ENCODE data around the gene LSS. TPM values are rescaled to one million over a fixed set of nuclear protein-coding genes. Genes with fewer than 3 reads are reported as not detected.

The LSS gene
- total RNA-seq, 1 donor from 2014 or later, result 26.7 TPM

GRCh38 chr21:46190491-46191131 is 38.0 kb downstream of the LSS start:
- H3K27ac ChIP-seq, result no peak overlapping the region
- H2AFZ ChIP-seq (replicated peaks), result no peak overlapping the region
- TF ChIP-seq CTCF (IDR thresholded peaks at IDR 0.05) (no peak), EZH2 (IDR thresholded peaks at IDR 0.05) (no peak), EZH2phosphoT487 (IDR thresholded peaks at IDR 0.05) (no peak)
- H3K79me2 ChIP-seq (ENCODE audit: low read depth), result no peaks in the 10 kb centered on the region
- H3K27me3 ChIP-seq, result no peaks in the 10 kb centered on the region
- H3K27ac Mint-ChIP-seq, result no peak overlapping the region
- no peak overlapping the region for H3K9ac ChIP-seq
- H3K9me3 Mint-ChIP-seq, result no peaks in the 10 kb centered on the region
- peaks cover 2% of the 10 kb centered on the region for H3K27me3 Mint-ChIP-seq (ENCODE audit: insufficient read depth, low read depth)
- H3K9me3 ChIP-seq (ENCODE audit: low read depth), result no peaks in the 10 kb centered on the region
- peaks cover 5% of the 10 kb centered on the region for H3F3A ChIP-seq (ENCODE audit: low read depth)
- H3K4me1 Mint-ChIP-seq, result peaks cover 43% of the 10 kb centered on the region
- H3K36me3 Mint-ChIP-seq, result peaks cover 25% of the 10 kb centered on the region
- DNase-seq (ENCODE audit: low spot score), result no peak
- H4K20me1 ChIP-seq (ENCODE audit: low read depth), result no peaks in the 10 kb centered on the region
- no peaks in the 10 kb centered on the region for H3K36me3 ChIP-seq
- H3K4me3 Mint-ChIP-seq, result peak overlapping the region; percentile 18
- H3K4me1 ChIP-seq, result peaks cover 8% of the 10 kb centered on the region
- no peak overlapping the region for H3K4me3 ChIP-seq
- H3K4me2 ChIP-seq, result no peak overlapping the region

GRCh38 chr21:46189959-46190490 is 38.5 kb downstream of the LSS start:
- Histone ChIP-seq H3K4me1 (peaks cover 14% of the 10 kb centered on the region), H3K9me3 (ENCODE audit: low read depth) (no peaks in the 10 kb centered on the region), H4K20me1 (ENCODE audit: low read depth) (no peaks in the 10 kb centered on the region), H3K79me2 (ENCODE audit: low read depth) (no peaks in the 10 kb centered on the region), H2AFZ (replicated peaks) (no peak overlapping the region), H3F3A (ENCODE audit: low read depth) (peaks cover 8% of the 10 kb centered on the region), H3K4me2 (no peak overlapping the region), H3K27me3 (no peaks in the 10 kb centered on the region), H3K9ac (no peak overlapping the region), H3K36me3 (no peaks in the 10 kb centered on the region), H3K27ac (no peak overlapping the region), H3K4me3 (no peak overlapping the region)
- H3K27ac Mint-ChIP-seq, result no peak overlapping the region
- TF ChIP-seq CTCF (IDR thresholded peaks at IDR 0.05), result no peak
- no peak for TF ChIP-seq EZH2phosphoT487 (IDR thresholded peaks at IDR 0.05)
- TF ChIP-seq EZH2 (IDR thresholded peaks at IDR 0.05), result no peak
- DNase-seq (ENCODE audit: low spot score), result no peak
- no peaks in the 10 kb centered on the region for H3K9me3 Mint-ChIP-seq
- H3K4me3 Mint-ChIP-seq, result no peak overlapping the region
- H3K4me1 Mint-ChIP-seq, result peaks cover 49% of the 10 kb centered on the region
- peaks cover 21% of the 10 kb centered on the region for H3K36me3 Mint-ChIP-seq
- peaks cover 2% of the 10 kb centered on the region for H3K27me3 Mint-ChIP-seq (ENCODE audit: insufficient read depth, low read depth)

DNA sequence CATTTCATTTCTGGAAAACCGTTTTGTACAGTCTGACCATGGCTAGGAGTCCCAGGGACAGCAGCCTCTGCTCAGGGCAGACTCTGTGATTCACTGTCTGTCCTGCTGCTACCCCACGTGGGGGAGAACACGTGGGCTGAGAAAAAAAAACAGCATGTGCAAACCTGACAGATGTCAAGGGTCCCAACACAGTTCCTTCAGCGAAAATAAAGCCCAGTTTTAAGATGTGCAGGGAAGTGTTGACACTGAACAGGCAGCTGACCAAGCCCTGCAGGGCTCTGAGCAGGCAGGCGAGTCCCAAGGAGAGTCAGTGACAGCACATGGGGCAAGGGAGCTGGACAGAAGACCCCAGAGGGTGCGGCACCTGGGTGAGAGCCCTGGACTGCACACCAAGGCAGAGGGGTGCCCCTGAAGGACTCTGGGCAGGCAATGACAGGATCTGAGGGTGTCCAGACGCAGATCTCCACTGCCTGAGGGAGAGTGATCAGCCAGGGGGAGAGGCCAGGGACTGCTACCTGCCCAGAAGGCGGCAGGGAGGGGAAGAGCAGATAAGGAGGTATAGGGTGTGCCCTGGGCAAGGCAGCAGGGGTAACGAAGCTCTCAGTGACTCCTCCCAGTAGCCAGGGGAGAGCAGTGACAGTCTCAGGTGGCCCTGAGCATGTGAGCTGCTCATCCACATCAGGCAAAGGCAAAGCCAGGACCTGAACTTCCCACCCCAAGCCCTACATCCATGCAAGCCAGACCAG is 39.2 kb downstream of the LSS start:
- H3K9me3 ChIP-seq (ENCODE audit: low read depth), result no peaks in the 10 kb centered on the region
- H2AFZ ChIP-seq (replicated peaks), result no peak overlapping the region
- peaks cover 2% of the 10 kb centered on the region for H3K27me3 Mint-ChIP-seq (ENCODE audit: insufficient read depth, low read depth)
- no peaks in the 10 kb centered on the region for H4K20me1 ChIP-seq (ENCODE audit: low read depth)
- no peaks in the 10 kb centered on the region for H3K79me2 ChIP-seq (ENCODE audit: low read depth)
- H3K4me1 ChIP-seq, result peaks cover 14% of the 10 kb centered on the region
- peaks cover 19% of the 10 kb centered on the region for H3K36me3 Mint-ChIP-seq
- H3K4me2 ChIP-seq, result no peak overlapping the region
- DNase-seq (ENCODE audit: low spot score), result no peak
- no peak overlapping the region for H3K4me3 ChIP-seq
- H3F3A ChIP-seq (ENCODE audit: low read depth), result peaks cover 13% of the 10 kb centered on the region
- H3K9me3 Mint-ChIP-seq, result no peaks in the 10 kb centered on the region
- peak overlapping the region; percentile 10 for H3K4me3 Mint-ChIP-seq
- no peak overlapping the region for H3K27ac ChIP-seq
- no peak overlapping the region for H3K9ac ChIP-seq
- H3K36me3 ChIP-seq, result no peaks in the 10 kb centered on the region
- peaks cover 50% of the 10 kb centered on the region for H3K4me1 Mint-ChIP-seq
- TF ChIP-seq EZH2 (IDR thresholded peaks at IDR 0.05), result no peak
- no peak for TF ChIP-seq EZH2phosphoT487 (IDR thresholded peaks at IDR 0.05)
- no peak for TF ChIP-seq CTCF (IDR thresholded peaks at IDR 0.05)
- no peaks in the 10 kb centered on the region for H3K27me3 ChIP-seq
- no peak overlapping the region for H3K27ac Mint-ChIP-seq

Data from neural progenitor cell (in vitro differentiated cells).